OCI-M2 (cell line): Measurements from ENCODE around the gene ZC3H7B.

Source experiments
- DNase-seq: peaks from one replicate; lab custom pipeline; 2025; ENCODE audit not compliant: unreplicated experiment; lab: John Stamatoyannopoulos, UW

Gene ZC3H7B

GRCh38 chr22:41324821-41325528 is 23.6 kb downstream of the ZC3H7B start:
- DNase-seq = no peak

GRCh38 chr22:41327124-41327523 is 25.8 kb downstream of the ZC3H7B start:
- no peak for DNase-seq

- no peak for DNase-seq
These were observed 28.8 kb downstream of the ZC3H7B start for GRCh38 chr22:41330169-41330568.

- DNase-seq = no peak
These were observed 31.1 kb downstream of the ZC3H7B start for GRCh38 chr22:41332217-41332939.

GRCh38 chr22:41333806-41334205 is 32.5 kb downstream of the ZC3H7B start:
- no peak for DNase-seq

- no peak for DNase-seq
These were observed 32.9 kb downstream of the ZC3H7B start for GRCh38 chr22:41334215-41334614.

GRCh38 chr22:41334951-41335635 is 33.8 kb downstream of the ZC3H7B start:
- no peak for DNase-seq

- no peak for DNase-seq
These were observed 37.4 kb downstream of the ZC3H7B start for GRCh38 chr22:41338614-41339212.

GRCh38 chr22:41339823-41340222 is 38.5 kb downstream of the ZC3H7B start:
- no peak for DNase-seq

GRCh38 chr22:41340357-41340756 is 39.0 kb downstream of the ZC3H7B start:
- no peak for DNase-seq

GRCh38 chr22:41341012-41341411 is 39.7 kb downstream of the ZC3H7B start:
- no peak for DNase-seq

- DNase-seq = no peak
These were observed 40.7 kb downstream of the ZC3H7B start for GRCh38 chr22:41341990-41342389.

GRCh38 chr22:41343300-41343699 is 42.0 kb downstream of the ZC3H7B start:
- no peak for DNase-seq

- DNase-seq = no peak
These were observed 42.4 kb downstream of the ZC3H7B start for GRCh38 chr22:41343717-41344116.

- DNase-seq = no peak
These were observed 43.0 kb downstream of the ZC3H7B start for GRCh38 chr22:41344189-41344788.

- no peak for DNase-seq
These were observed 44.5 kb downstream of the ZC3H7B start for GRCh38 chr22:41345807-41346335.

- DNase-seq = no peak
These were observed 45.9 kb downstream of the ZC3H7B start for GRCh38 chr22:41347066-41347859.

- DNase-seq = no peak
These were observed 47.7 kb downstream of the ZC3H7B start for GRCh38 chr22:41348964-41349484.

- DNase-seq = no peak
These were observed 48.8 kb downstream of the ZC3H7B start for GRCh38 chr22:41350087-41350486.

GRCh38 chr22:41351011-41351410 is 49.7 kb downstream of the ZC3H7B start:
- DNase-seq = no peak
